GM12873 (cell line): ENCODE measurements around the gene DSCAML1.

ENCODE experiments used
- TF ChIP-seq, protein P1 (sequence below): IDR thresholded peaks from 2 replicates; pipeline ENCODE4 v1.5.1; 2012; ENCODE audit warnings: low read depth, mild to moderate bottlenecking, moderate library complexity, low read length, control low read depth; ENCODE audit not compliant: insufficient read depth; ENCODE audit errors: missing control alignments

The DSCAML1 gene

DNA sequence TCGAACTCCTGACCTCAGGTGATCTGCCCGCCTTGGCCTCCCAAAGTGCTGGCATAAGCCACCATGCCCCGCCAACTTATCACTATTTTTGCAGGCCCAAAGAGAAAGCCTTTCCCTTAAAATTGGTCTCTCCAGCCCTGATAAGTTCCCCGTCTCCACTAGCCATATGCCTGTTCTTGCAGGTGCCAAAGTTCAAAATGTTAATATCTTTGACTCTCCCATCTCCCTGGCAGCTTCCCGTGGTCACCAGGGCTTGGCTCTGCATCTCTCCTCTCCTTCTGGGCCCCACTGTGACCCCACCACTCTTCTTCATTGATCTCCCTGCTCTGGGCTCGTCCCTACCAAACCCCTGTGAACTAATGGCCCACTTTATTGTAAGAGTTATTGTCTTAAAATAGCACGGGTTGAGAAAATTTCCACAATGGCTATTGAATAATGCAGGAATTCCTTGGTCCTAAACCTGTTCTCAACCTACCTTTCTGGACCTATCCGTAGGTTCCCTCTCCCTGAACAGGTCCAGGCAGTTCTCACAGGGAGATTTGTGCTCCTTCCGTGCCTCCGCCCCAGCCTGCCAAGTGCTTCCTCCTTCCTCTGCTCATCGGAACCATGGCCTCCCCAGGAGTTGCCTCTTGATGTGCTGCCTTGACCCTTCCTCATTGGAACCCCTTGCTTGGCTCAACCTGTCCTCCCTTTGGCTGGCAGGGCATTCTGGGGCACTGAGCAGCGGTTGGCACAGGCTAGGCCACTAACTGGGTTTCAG lies 147.5 kb downstream of the DSCAML1 start:
- TF ChIP-seq, protein P1, sequence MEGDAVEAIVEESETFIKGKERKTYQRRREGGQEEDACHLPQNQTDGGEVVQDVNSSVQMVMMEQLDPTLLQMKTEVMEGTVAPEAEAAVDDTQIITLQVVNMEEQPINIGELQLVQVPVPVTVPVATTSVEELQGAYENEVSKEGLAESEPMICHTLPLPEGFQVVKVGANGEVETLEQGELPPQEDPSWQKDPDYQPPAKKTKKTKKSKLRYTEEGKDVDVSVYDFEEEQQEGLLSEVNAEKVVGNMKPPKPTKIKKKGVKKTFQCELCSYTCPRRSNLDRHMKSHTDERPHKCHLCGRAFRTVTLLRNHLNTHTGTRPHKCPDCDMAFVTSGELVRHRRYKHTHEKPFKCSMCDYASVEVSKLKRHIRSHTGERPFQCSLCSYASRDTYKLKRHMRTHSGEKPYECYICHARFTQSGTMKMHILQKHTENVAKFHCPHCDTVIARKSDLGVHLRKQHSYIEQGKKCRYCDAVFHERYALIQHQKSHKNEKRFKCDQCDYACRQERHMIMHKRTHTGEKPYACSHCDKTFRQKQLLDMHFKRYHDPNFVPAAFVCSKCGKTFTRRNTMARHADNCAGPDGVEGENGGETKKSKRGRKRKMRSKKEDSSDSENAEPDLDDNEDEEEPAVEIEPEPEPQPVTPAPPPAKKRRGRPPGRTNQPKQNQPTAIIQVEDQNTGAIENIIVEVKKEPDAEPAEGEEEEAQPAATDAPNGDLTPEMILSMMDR, result no peak

DNA sequence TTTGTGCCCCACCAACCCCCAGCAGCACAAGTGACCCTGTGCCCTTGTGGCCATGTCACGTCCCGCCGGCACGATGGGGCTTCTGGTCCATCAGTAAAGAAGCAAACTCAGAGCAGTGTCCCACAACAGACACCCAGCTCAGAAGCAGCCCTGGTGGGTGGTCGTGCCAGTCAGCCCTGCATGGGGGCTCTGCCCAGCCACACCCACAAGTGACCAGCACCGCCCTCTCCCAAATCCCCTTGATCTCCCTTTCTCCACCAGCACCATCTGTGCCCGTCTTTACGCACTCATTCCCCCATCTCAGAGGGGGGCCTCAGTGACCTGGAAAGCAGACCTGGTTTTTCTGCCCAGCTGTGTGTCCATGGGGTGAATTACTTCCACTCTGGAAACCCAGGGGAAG lies 149.1 kb downstream of the DSCAML1 start:
- TF ChIP-seq, protein P1, result no peak

DNA sequence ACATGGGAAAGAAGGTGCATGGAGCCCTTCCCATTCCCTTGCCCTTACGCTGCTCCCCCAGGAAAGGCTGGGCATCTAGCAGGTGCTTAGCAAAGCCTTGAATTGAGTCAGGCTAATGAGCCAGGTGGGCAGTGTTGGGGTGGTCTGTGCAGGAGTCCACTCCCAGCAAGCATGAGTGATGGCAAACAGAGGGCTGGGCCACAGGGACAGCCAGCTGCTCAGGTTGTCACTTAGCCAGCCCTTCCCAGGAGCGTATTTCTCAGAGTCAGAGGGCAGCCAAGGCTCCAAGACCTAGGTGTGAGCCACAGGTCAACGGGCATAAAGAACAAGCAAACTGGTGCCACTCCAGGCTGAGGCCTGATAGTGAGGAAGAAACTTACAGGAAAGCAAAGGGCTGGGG lies 149.8 kb downstream of the DSCAML1 start:
- TF ChIP-seq, protein P1, result no peak

DNA sequence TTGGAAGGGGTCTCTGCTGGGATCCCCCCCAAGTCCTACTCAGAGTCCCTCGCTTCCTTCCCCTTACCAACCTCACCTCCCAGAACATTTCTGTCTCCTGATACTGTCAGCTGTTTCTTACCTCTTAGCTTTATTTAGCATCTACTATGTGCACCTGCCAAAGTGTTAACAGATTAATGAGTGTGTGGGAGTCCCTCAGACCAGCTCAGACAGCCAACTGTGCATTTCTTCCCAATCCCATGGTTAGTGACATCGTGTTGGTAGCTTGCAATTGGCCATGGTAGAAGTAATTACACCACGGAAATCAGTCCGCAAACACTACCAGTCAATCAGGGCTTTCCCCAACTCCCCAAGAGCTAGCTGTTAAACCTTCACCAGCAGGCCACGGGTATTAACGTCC lies 150.6 kb downstream of the DSCAML1 start:
- TF ChIP-seq, protein P1, result no peak

DNA sequence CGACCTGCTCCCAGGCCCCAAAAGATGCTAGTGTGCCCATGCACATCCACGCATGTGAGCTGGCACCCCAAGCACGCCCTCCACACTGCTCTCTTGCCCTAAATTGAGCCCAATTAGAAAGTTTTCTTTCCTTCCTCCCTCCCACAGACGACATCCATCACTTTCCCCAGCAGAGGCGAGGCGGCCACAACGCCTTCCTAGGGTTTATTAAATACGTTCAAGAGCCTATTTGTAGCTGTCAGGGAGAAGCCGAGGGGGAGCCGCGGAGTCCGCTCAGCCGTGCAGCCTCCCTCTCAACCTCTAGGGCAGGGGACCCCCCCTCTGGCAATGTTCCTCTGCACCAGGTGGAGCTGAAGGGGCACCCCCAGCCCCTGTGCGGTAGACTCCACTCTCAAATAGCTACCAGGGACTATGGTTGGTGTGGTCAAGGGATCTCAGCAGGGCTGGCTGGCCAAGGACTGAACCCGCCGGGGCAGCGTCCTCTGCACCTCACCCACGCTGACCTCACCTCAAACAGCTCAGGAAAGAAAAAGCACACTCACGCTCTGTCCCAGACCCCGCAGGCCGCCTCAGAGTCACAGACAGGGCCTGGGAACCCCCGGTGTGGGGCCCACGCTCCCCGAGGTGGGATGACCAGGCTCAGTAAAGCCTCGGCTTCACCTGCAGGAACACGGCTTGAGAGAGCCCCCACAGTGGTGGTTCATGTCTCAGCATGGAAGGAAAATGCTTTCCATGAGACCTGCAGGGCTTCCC lies 152.4 kb downstream of the DSCAML1 start:
- TF ChIP-seq, protein P1, result no peak

DNA sequence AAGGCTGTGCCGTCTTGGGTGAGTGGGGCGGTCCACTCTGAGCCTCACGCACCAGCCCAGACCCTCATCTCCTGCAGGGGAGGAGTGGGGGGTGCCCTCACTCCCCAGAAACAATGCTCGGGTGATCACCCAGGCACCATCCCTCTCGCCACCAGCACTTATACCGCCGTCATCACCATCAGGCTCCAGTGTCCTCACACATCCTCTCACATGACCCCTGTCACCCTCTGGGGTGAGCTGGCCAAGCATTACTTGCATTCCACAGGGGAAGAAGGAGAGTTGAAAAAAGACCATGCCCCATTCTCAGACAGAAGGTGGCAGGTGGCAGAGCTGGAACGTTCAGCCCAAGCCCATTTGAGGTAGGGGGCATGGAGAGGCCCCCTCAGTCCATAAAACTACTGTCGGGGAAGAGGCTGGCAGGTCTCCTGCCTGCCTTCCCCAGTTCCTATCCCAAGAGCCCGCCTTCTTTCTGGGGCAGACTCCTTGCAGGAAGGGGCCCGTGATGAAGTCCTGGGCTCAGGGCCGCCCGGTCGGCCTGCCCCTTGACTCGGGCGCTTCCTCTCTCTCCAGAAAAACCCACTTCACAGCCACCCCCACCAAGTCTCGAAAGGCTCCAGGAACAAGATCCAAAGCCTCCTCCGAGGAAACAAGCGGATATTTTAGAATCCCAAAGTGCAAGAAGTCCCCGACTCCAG lies 153.3 kb downstream of the DSCAML1 start:
- TF ChIP-seq, protein P1, result no peak

DNA sequence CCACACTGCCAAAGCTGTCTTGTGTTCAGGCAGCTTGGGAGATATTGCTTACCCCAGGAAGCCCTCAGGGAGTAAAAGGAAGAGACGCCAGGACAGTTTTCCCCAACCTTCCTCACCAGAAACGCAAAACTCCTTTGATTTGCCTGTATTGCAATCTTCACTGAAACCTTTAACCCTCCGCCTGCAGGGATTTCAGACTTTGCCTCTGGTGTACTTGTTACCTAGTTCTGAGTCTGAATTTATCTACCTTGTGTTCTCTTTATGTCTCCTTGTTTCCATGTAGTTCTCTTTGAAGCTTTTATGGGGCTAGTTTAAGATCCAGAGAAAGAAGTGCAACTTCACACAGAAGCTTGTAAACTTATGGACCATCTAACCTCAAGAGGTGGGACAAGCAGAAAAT lies 154.2 kb downstream of the DSCAML1 start:
- TF ChIP-seq, protein P1, result no peak
